AG04449 (cell line): ENCODE measurements around the gene FHIT.

Experiments
- CTCF ChIA-PET: fragments of 350-600 bp; formaldehyde crosslinking; extraction: SDS; loops from one replicate; lab custom pipeline; 2021; ENCODE audit warnings: antibody characterized with exemption; lab: Yijun Ruan, JAX
- POLR2A ChIA-PET: fragments of 400-600, 350-600 bp; formaldehyde crosslinking; extraction: SDS; loops from one replicate; lab custom pipeline; 2020; ENCODE audit warnings: antibody characterized with exemption, inconsistent platforms; lab: Yijun Ruan, JAX
- DNase-seq: peaks from one replicate; pipeline ENCODE4 v3.0.0-alpha.2; 2010; ENCODE audit warnings: low read depth, low spot score
- H3K4me3 ChIP-seq: 2 replicates; pipeline ENCODE4 v1.5.1; 2011; ENCODE audit warnings: low read depth, mild to moderate bottlenecking, control low read depth, low read length
- TF ChIP-seq, protein P1 (sequence below): IDR thresholded peaks from one replicate; pipeline ENCODE4 v1.5.1; 2011; ENCODE audit warnings: mild to moderate bottlenecking, moderate library complexity, low read length, control low read depth, inconsistent platforms; ENCODE audit not compliant: insufficient read depth; ENCODE audit errors: missing control alignments

FHIT gene

DNA sequence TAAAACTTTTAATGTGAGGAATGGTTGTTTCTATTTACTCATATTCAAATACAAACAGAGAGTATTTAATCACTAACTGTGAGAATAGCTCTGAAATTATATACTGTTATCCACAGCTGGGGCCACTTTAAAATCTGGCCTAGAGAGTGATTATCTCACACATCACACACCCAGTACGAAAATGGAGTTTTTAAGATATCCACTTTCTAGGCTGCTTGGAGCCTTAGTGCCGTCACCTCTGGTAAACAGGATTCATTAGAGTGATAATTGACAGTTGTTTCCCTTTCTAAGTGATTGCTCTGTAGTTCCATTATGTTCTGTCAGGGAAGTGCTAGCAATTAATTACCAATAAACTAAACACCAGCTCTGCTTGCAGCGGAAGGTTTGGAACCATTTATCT, 942.4 kb downstream of the FHIT start:
- TF ChIP-seq, protein P1, sequence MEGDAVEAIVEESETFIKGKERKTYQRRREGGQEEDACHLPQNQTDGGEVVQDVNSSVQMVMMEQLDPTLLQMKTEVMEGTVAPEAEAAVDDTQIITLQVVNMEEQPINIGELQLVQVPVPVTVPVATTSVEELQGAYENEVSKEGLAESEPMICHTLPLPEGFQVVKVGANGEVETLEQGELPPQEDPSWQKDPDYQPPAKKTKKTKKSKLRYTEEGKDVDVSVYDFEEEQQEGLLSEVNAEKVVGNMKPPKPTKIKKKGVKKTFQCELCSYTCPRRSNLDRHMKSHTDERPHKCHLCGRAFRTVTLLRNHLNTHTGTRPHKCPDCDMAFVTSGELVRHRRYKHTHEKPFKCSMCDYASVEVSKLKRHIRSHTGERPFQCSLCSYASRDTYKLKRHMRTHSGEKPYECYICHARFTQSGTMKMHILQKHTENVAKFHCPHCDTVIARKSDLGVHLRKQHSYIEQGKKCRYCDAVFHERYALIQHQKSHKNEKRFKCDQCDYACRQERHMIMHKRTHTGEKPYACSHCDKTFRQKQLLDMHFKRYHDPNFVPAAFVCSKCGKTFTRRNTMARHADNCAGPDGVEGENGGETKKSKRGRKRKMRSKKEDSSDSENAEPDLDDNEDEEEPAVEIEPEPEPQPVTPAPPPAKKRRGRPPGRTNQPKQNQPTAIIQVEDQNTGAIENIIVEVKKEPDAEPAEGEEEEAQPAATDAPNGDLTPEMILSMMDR: no peak
- no peak for DNase-seq
- H3K4me3 ChIP-seq: no peak overlapping the region
- ChIA-PET POLR2A (no interaction called here), CTCF (no interaction called here)

DNA sequence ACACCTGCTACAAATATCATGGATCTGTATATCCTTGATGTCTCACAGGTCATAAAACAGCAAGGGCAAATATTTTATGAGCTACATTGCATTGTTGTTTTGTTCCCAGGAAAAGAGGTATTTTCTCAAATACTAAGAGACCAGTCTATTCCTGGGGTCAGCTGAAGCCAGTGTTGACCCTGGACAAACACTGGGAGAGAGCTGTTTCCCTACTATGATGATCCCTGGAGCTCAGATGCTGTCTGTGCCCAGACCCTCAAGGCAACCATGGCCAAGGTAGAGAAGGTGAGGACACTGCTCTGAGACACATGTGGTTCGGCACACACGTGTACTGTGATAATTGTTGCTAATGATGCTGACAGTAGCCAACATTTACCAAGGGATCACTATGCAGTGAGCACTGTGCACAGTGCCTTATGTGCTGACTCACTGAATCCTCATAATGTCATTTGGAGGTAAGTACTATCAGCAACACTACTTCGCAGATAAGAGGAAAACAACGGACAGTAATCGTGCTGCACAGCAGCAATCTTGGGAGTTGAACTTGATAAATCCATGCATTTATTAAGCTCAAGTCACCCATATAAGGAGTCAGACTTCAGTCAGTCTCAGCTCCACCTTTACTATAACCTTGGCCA, 943.6 kb downstream of the FHIT start:
- H3K4me3 ChIP-seq: no peak overlapping the region
- ChIA-PET CTCF (no interaction called here), POLR2A (no interaction called here)
- no peak for DNase-seq
- TF ChIP-seq, protein P1: no peak

DNA sequence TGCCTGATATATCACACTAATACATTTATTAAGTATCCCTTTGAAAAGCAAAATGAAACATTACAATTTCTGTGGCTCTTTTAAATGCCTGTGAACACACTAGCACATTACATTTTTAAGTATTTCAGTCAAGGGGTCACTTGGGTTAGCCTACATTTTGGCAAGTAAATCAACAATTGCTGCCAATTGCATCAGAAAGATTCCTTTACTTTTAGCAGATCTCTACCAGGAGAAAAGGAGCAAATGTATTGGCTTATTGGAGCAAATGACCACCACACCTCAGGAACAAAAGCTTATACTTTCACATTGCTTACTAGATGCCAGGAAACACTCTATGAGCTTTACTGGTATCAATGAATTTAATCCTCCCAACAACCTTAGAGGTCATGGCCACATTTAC, 947.1 kb downstream of the FHIT start:
- no peak overlapping the region for H3K4me3 ChIP-seq
- ChIA-PET POLR2A (no interaction called here), CTCF (interaction anchor here (2.9 kb wide), 1 partner anchor 10 kb away, joined by 9 read pairs; no protein-coding TSS in a partner anchor)
- TF ChIP-seq, protein P1: no peak
- DNase-seq: no peak

DNA sequence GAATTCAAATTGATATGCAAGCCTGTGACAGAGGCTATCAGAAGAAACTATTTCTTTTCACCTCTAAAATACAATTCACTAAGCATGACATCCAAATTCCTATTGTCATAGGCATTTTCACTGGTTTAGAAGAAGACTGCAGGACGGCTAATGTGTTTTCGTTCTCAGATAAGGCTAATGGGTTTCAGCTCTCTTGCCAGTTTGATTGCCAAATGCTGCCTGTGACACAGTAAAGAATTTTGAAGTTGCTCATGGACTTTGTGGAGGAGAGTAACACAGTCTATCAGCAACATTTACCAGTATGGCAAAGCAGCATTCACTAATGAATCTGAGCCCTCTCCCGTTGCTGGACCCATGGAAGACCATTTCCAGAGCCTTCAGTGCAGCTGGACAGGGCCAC, 948.1 kb downstream of the FHIT start:
- no peak for DNase-seq
- CTCF ChIA-PET: interaction anchor here (2.9 kb wide), 1 partner anchor 9 kb away, joined by 9 read pairs; no protein-coding TSS in a partner anchor
- no peak overlapping the region for H3K4me3 ChIP-seq
- TF ChIP-seq, protein P1: no peak
- POLR2A ChIA-PET: interaction anchor here (0.6 kb wide), 1 partner anchor 28 kb away, joined by 3 read pairs; no protein-coding TSS in a partner anchor

DNA sequence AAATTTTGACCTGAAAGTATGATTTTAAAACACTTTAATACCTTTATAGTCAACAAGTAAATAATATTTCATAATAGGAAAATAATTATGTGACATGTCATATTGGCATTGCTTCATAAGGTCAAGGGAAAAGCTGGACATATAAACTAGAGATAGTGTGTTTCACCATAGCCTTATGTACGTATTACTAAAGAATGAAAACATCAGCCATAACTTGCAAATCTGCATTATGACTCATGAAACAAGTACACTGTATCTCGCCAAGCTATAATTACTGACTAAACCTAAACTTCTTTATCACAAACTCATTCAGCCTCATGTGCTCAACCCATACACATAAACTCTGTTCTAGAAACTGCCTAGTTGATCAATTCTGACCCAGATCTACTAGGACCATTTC, 950.1 kb downstream of the FHIT start:
- peak; percentile 72 for DNase-seq
- POLR2A ChIA-PET: no interaction called here
- no peak overlapping the region for H3K4me3 ChIP-seq
- CTCF ChIA-PET: no interaction called here
- TF ChIP-seq, protein P1: no peak

DNA sequence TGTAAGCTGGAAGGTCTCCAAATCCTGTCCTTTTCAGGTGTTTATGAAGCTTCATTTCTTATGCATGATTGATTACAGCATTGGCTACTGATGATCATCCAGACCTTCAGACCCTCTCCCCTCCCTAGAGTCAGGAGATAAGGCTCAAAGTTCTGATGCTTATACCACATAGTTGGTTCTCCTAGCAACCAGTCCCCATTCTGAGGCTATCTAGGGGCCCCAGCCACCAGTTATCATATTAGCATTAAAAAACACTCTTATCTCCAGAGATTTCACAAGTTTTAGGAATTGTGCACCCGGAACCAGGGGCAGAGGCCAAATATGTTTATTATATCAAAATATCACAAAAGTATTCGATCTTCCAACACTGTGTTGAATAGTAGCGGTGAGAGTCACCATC, 953.1 kb downstream of the FHIT start:
- TF ChIP-seq, protein P1: no peak
- POLR2A ChIA-PET: no interaction called here
- H3K4me3 ChIP-seq: no peak overlapping the region
- CTCF ChIA-PET: no interaction called here
- no peak for DNase-seq
